ENCODE data around the gene PLAC9.

Gene PLAC9

GRCh38 chr10:80172896-80173295 is 40.4 kb downstream of the PLAC9 start:
- H3K27me3 Mint-ChIP-seq: no peaks in the 10 kb centered on the region
- ATAC-seq (replicated peaks) (no peak), DNase-seq (no peak)
- H3K36me3 Mint-ChIP-seq: peaks cover 31 to 34% of the 10 kb centered on the region in 2 donors
- H3K4me1 Mint-ChIP-seq: peaks cover 16 to 29% of the 10 kb centered on the region in 2 donors
- H3K4me3 Mint-ChIP-seq: no peak overlapping the region
- H3K9me3 Mint-ChIP-seq: no peaks in the 10 kb centered on the region
- peak overlapping the region; percentile 47 for H3K27ac Mint-ChIP-seq

- H3K9me3 Mint-ChIP-seq: no peaks in the 10 kb centered on the region
- no peak overlapping the region for H3K4me3 Mint-ChIP-seq
- peaks cover 30 to 31% of the 10 kb centered on the region in 2 donors for H3K36me3 Mint-ChIP-seq
- peak overlapping the region; percentile 47 for H3K27ac Mint-ChIP-seq
- ATAC-seq (replicated peaks) (no peak), DNase-seq (no peak)
- H3K4me1 Mint-ChIP-seq: peaks cover 20 to 35% of the 10 kb centered on the region in 2 donors
- no peaks in the 10 kb centered on the region for H3K27me3 Mint-ChIP-seq
Observed at GRCh38 chr10:80173466-80173865, 40.9 kb downstream of the PLAC9 start.

- H3K27me3 Mint-ChIP-seq: no peaks in the 10 kb centered on the region
- peaks cover 28 to 45% of the 10 kb centered on the region in 2 donors for H3K4me1 Mint-ChIP-seq
- DNase-seq (no peak), ATAC-seq (replicated peaks) (no peak)
- no peak overlapping the region for H3K4me3 Mint-ChIP-seq
- peaks cover 30 to 33% of the 10 kb centered on the region in 2 donors for H3K36me3 Mint-ChIP-seq
- no peak overlapping the region for H3K27ac Mint-ChIP-seq
- no peaks in the 10 kb centered on the region for H3K9me3 Mint-ChIP-seq
Observed at GRCh38 chr10:80174641-80175395, 42.3 kb downstream of the PLAC9 start.

GRCh38 chr10:80176526-80176925 is 44.0 kb downstream of the PLAC9 start:
- Mint-ChIP-seq H3K36me3 (peaks cover 26 to 35% of the 10 kb centered on the region in 2 donors), H3K4me3 (no peak overlapping the region), H3K9me3 (no peaks in the 10 kb centered on the region), H3K27ac (no peak overlapping the region), H3K27me3 (no peaks in the 10 kb centered on the region), H3K4me1 (peaks cover 29 to 50% of the 10 kb centered on the region in 2 donors)
- ATAC-seq (replicated peaks) (no peak), DNase-seq (no peak)

- peaks cover 34 to 55% of the 10 kb centered on the region in 2 donors for H3K4me1 Mint-ChIP-seq
- peak overlapping the region; percentile 69 for H3K27ac Mint-ChIP-seq
- no peaks in the 10 kb centered on the region for H3K9me3 Mint-ChIP-seq
- peaks cover 21 to 42% of the 10 kb centered on the region in 2 donors for H3K36me3 Mint-ChIP-seq
- no peak overlapping the region for H3K4me3 Mint-ChIP-seq
- no peak for ATAC-seq (replicated peaks)
- no peaks in the 10 kb centered on the region for H3K27me3 Mint-ChIP-seq
- no peak for DNase-seq
Observed at GRCh38 chr10:80177781-80178636, 45.5 kb downstream of the PLAC9 start.

DNA sequence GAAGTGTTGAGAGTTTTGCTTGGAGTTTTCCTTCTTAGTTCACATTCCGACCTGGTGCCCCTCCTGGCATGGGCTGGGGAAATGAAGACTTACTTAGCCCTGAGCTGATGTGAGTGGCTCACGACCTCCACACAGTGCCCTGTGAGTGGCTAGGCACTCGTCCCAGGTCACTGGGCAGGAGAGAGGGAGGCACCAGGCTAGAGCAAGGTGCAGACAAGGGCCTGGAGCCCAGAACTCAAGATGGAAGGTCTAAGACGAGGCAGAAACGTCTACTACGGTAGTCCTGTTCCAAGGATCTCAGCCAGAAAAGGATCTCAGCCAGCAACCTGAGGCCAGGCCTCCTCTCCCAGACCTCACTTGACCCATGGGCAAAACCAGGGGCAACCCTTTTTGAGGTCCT is 50.5 kb downstream of the PLAC9 start:
- Mint-ChIP-seq H3K27ac (no peak overlapping the region), H3K4me1 (peaks cover 45 to 78% of the 10 kb centered on the region in 2 donors), H3K9me3 (no peaks in the 10 kb centered on the region), H3K36me3 (peaks cover 15 to 44% of the 10 kb centered on the region in 2 donors), H3K4me3 (no peak overlapping the region), H3K27me3 (no peaks in the 10 kb centered on the region)
- ATAC-seq (replicated peaks) (no peak), DNase-seq (no peak)

GRCh38 chr10:80183436-80183835 is 50.9 kb downstream of the PLAC9 start:
- H3K27ac Mint-ChIP-seq: no peak overlapping the region
- ATAC-seq (replicated peaks) (no peak), DNase-seq (no peak)
- H3K27me3 Mint-ChIP-seq: no peaks in the 10 kb centered on the region
- H3K9me3 Mint-ChIP-seq: no peaks in the 10 kb centered on the region
- no peak overlapping the region for H3K4me3 Mint-ChIP-seq
- H3K36me3 Mint-ChIP-seq: peaks cover 15 to 41% of the 10 kb centered on the region in 2 donors
- peaks cover 44 to 78% of the 10 kb centered on the region in 2 donors for H3K4me1 Mint-ChIP-seq

GRCh38 chr10:80184291-80184690 is 51.8 kb downstream of the PLAC9 start:
- no peak for DNase-seq
- ATAC-seq (replicated peaks): no peak
- Mint-ChIP-seq H3K27ac (peak overlapping the region; percentile 5), H3K9me3 (no peaks in the 10 kb centered on the region), H3K4me1 (peaks cover 43 to 78% of the 10 kb centered on the region in 2 donors), H3K36me3 (peaks cover 16 to 37% of the 10 kb centered on the region in 2 donors), H3K27me3 (no peaks in the 10 kb centered on the region), H3K4me3 (no peak overlapping the region)

DNA sequence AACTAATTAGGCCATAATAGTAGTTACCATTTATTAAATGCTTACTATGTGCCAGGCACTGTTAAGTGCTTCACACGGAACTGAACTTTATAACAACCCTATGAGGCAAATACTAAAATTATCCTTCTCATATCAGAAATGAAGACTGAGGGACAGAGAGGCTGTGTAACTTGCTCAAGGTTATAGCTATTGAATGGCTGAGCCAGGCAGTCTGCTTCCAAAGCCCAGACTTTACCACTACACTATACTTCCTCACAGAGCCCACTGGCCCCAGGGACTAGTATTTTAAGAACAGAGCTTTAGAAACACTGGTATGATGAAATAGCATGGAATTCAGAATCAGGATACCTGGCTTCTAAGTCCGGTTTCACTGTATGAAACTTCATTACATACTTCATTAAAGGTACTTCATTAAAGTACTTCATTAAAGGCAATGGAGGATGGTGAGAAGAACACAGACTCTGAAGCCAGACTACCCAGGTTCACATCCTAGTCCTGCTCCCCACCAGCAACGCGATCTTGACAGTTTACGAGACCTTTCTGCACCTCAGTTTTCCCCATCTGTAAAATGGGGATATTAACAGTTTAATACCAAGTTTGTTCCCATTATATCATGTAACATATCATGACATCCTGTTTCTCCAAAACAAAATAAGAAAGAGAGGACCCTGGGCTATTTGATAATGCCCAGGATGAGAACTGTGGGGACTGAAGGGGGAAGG is 53.2 kb downstream of the PLAC9 start:
- Mint-ChIP-seq H3K4me3 (no peak overlapping the region), H3K4me1 (peaks cover 37 to 75% of the 10 kb centered on the region in 2 donors), H3K9me3 (no peaks in the 10 kb centered on the region), H3K27me3 (no peaks in the 10 kb centered on the region), H3K27ac (no peak overlapping the region), H3K36me3 (peaks cover 19 to 39% of the 10 kb centered on the region in 2 donors)
- no peak for ATAC-seq (replicated peaks)
- DNase-seq: no peak

DNA sequence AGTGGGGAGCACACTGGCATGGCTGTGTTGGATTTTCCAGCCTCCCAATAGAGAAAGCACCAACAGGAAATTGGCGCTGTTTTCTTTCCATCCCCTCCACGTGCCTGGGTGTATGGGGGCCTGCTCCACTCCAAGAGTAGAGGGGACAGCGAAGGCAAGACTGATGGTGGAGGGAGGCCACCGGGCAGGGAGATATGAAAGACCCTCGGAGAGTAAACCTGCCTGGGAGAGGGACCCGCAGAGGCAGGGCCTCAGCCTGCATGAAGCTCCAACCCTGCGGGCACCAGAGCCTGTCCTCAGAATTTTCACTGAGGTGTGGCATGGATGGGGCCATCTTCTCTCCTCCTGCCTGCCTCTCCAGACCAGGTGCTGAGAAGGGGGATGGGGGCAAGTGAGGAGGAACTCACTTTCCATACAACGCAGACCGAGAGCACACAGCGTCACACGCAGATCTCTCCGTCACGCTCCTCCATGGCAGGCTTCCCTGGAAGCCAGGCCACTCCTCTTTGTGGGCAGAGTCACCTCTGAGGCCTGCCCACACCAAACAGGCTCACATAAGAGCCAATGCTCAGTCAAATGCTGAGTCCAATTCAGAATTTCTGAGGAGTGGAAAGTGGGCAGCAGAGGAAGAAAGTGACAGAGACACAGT is 54.0 kb downstream of the PLAC9 start:
- no peak for DNase-seq

GRCh38 chr10:80187060-80187459 is 54.5 kb downstream of the PLAC9 start:
- DNase-seq (no peak), ATAC-seq (replicated peaks) (no peak)
- H3K36me3 Mint-ChIP-seq: peaks cover 24 to 40% of the 10 kb centered on the region in 2 donors
- peaks cover 44 to 78% of the 10 kb centered on the region in 2 donors for H3K4me1 Mint-ChIP-seq
- peaks cover 0 to 2% of the 10 kb centered on the region in 2 donors for H3K9me3 Mint-ChIP-seq
- peak overlapping the region; percentile 50 to 60 for H3K4me3 Mint-ChIP-seq
- H3K27me3 Mint-ChIP-seq: no peaks in the 10 kb centered on the region
- peak overlapping the region; percentile 87 for H3K27ac Mint-ChIP-seq

More for the DNA sequence above, 54.0 kb downstream of the PLAC9 start:
- no peaks in the 10 kb centered on the region for H3K9me3 Mint-ChIP-seq
- ATAC-seq (replicated peaks): peak; percentile 18 to 44
- peak overlapping the region in 1 of 2 donors; percentile 44 for H3K4me3 Mint-ChIP-seq
- peak overlapping the region; percentile 51 for H3K27ac Mint-ChIP-seq
- H3K27me3 Mint-ChIP-seq: no peaks in the 10 kb centered on the region
- H3K4me1 Mint-ChIP-seq: peaks cover 40 to 78% of the 10 kb centered on the region in 2 donors
- H3K36me3 Mint-ChIP-seq: peaks cover 20 to 39% of the 10 kb centered on the region in 2 donors

- Mint-ChIP-seq H3K9me3 (peaks cover 0 to 6% of the 10 kb centered on the region in 2 donors), H3K27ac (peak overlapping the region; percentile 87), H3K4me3 (peak overlapping the region; percentile 50 to 60), H3K27me3 (no peaks in the 10 kb centered on the region), H3K36me3 (peaks cover 29 to 44% of the 10 kb centered on the region in 2 donors), H3K4me1 (peaks cover 47 to 81% of the 10 kb centered on the region in 2 donors)
- DNase-seq (peak; percentile 58), ATAC-seq (replicated peaks) (peak; percentile 91 to 93)
Observed at GRCh38 chr10:80187465-80188409, 55.2 kb downstream of the PLAC9 start.

DNA sequence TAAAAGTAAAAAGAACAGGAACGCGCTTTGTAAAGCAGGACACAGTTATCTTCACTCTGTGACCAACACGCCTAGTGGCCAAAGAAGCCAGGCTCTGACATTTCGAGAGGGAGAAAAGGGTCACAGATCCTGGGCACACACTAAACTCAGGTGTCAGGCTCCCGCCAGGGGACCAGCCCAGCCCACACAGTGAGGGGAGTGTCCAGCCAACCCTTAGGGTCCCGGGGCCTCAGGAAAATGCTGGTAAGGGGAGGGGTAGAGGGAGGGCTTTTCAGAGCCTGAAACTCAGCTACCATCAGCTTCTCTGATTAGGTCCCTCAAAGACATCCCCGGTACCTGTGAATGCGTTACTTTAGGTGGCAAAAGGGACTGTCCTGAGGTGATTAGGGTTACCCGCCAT is 56.2 kb downstream of the PLAC9 start:
- H3K27ac Mint-ChIP-seq: peak overlapping the region; percentile 79
- no peaks in the 10 kb centered on the region for H3K27me3 Mint-ChIP-seq
- H3K36me3 Mint-ChIP-seq: peaks cover 30 to 44% of the 10 kb centered on the region in 2 donors
- ATAC-seq (replicated peaks) (no peak), DNase-seq (no peak)
- peak overlapping the region; percentile 7 to 50 for H3K4me3 Mint-ChIP-seq
- H3K4me1 Mint-ChIP-seq: peaks cover 44 to 79% of the 10 kb centered on the region in 2 donors
- H3K9me3 Mint-ChIP-seq: peaks cover 0 to 6% of the 10 kb centered on the region in 2 donors
